GM13977 (cell line): ENCODE measurements around the gene PODN.

Experiments
- DNase-seq: peaks from one replicate; pipeline ENCODE4 v3.0.0; 2012; ENCODE audit warnings: low spot score
- CTCF ChIP-seq: IDR thresholded peaks from 2 replicates; pipeline ENCODE4 v1.5.1; 2012; ENCODE audit warnings: mild to moderate bottlenecking, control low read depth; ENCODE audit not compliant: insufficient read depth; ENCODE audit errors: extremely low read depth, missing control alignments
- in situ Hi-C: fragments of 300-500 bp; cut with MboI; formaldehyde crosslinking; loops from one replicate; pipeline ENCODE4 v1.12.0; 2022; ENCODE audit warnings: low sequenced_read_pairs, low pct_unique_long_range_greater_than_20kb, mixed read lengths, inconsistent platforms; ENCODE audit not compliant: unreplicated experiment

The PODN gene

GRCh38 chr1:53076721-53077598 lies 14.9 kb downstream of the PODN start:
- no peak for TF ChIP-seq CTCF
- DNase-seq = no peak
- in situ Hi-C loops = no loop called here

DNA sequence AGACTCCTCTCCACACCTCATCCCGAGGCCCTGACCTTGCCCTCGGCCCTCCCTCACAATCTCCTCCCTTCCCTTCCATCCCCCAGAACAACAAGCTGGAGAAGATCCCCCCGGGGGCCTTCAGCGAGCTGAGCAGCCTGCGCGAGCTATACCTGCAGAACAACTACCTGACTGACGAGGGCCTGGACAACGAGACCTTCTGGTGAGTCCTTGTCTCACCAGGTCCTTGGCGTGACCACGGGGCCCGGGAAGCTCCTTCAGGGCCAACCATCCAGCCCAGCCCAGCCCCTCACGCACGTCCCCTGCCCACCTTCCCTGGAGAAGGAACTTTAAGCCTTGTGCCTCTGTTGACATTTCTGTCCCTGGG lies 15.6 kb downstream of the PODN start:
- no peak for TF ChIP-seq CTCF
- in situ Hi-C loops = no loop called here
- no peak for DNase-seq

GRCh38 chr1:53078333-53079101 lies 16.5 kb downstream of the PODN start:
- in situ Hi-C loops = no loop called here
- no peak for DNase-seq
- no peak for TF ChIP-seq CTCF

DNA sequence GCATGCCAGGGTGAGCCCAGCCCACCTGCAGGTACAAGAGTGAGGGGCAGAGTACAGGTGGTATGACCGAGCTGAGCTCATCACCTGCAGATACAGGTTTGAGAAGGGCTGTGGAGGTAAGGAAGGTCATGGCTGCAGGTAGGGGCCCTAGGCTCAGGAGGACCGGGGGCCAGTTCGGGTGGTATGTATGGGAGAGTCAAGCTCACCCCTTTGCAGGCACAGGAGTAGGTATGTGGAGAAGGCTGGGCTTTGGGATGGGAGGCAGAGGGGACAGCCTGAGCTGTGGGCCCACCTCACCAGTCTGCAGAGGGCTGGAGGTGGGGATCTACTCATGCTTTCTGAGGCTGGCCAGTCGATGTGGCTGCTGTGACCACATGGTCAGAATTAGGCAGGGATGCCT lies 17.2 kb downstream of the PODN start:
- TF ChIP-seq CTCF = no peak
- no peak for DNase-seq
- in situ Hi-C loops = no loop called here

GRCh38 chr1:53080041-53080440 lies 18.0 kb downstream of the PODN start:
- no peak for TF ChIP-seq CTCF
- DNase-seq = no peak
- in situ Hi-C loops = no loop called here

DNA sequence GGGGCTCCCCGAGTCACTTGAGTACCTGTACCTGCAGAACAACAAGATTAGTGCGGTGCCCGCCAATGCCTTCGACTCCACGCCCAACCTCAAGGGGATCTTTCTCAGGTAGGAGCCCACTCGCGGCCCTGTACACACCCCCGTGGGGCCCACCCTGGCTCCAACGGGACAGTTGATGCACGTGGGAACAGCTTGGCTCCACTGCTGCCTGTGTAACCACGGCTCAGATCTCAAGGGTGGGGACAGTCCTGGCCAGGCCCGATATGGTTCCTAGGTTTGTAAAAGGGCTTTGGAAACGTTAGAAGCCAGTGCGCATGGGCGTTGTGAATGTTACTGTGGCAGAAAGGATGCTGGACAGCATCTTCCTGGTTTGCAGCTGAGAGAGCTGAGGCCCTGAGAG lies 18.8 kb downstream of the PODN start:
- DNase-seq = no peak
- in situ Hi-C loops = no loop called here
- no peak for TF ChIP-seq CTCF
